GM12878 (cell line): Measurements from ENCODE around the gene FOXG1. TPM values are rescaled to one million over a fixed set of nuclear protein-coding genes. Genes with fewer than 3 reads are reported as not detected.

Source experiments
- ATAC-seq: fragments of 200-7000 bp; cut with Tn5 transposase; 3 replicates; pipeline ENCODE4 v1.9.1; 2020; ENCODE audit warnings: mild to moderate bottlenecking, moderate library complexity
- BruUV-seq: library from RNA; stranded (reverse); fragments of 400-500 nt; replicated peaks from 2 replicates; lab custom pipeline; 2021; lab: Mats Ljungman, UMichigan
- CTCF ChIA-PET: fragments of 300-600 bp; sonication (Branson Sonifier 250); formaldehyde crosslinking; extraction: SDS; loops from one replicate; lab custom pipeline; 2021; ENCODE audit warnings: inconsistent platforms; lab: Yijun Ruan, JAX
- POLR2A ChIA-PET: fragments of 350-600 bp; formaldehyde crosslinking; extraction: SDS; loops from one replicate; lab custom pipeline; 2021; ENCODE audit warnings: inconsistent platforms; lab: Charles Lee
- RAD21 ChIA-PET: fragments of 300-600 bp; sonication (Branson Sonifier 250); formaldehyde crosslinking; loops from one replicate; lab custom pipeline; 2023; ENCODE audit warnings: antibody characterized with exemption; ENCODE audit not compliant: unreplicated experiment; lab: Charles Lee
- SMC1A ChIA-PET: fragments of 300-600 bp; sonication (Branson Sonifier 250); formaldehyde crosslinking; loops from one replicate; lab custom pipeline; 2023; ENCODE audit not compliant: unreplicated experiment, uncharacterized antibody; lab: Charles Lee
- DNase-seq: peaks from one replicate; pipeline ENCODE4 v3.0.0-alpha.2; 2011; ENCODE audit warnings: low read depth, low spot score
- FAIRE-seq: peaks from 3 replicates; lab custom pipeline; 2011; peaks lifted over from hg19 to GRCh38; lab: Jason Lieb, UNC
- H2AFZ ChIP-seq: 2 replicates; pipeline ENCODE4 v1.6.0; 2011; ENCODE audit warnings: low read depth, low read length, control low read depth; ENCODE audit not compliant: control insufficient read depth
- H3K27ac ChIP-seq: 2 replicates; pipeline ENCODE4 v1.5.1; 2011; ENCODE audit warnings: control low read depth; ENCODE audit not compliant: control insufficient read depth, insufficient read depth
- H3K27me3 ChIP-seq, 2 experiments: replicated peaks in 1 of 2; 2 replicates each; pipeline versions ENCODE4 v1.6.0 to v1.6.1; 2011; ENCODE audit warnings: low read length in 1 of 2; ENCODE audit not compliant: control insufficient read depth in 2 of 2, insufficient read depth in 2 of 2
- H3K36me3 ChIP-seq, 2 experiments: 2 replicates each; pipeline ENCODE4 v1.5.1; 2011; ENCODE audit warnings: low read length in 1 of 2; ENCODE audit not compliant: control insufficient read depth in 2 of 2, insufficient read depth in 2 of 2
- H3K4me1 ChIP-seq: 2 replicates; pipeline ENCODE4 v1.6.1; 2011; ENCODE audit warnings: mild to moderate bottlenecking, low read length, moderate library complexity, mixed read lengths; ENCODE audit not compliant: control insufficient read depth, insufficient read depth
- H3K4me2 ChIP-seq: 2 replicates; pipeline ENCODE4 v1.6.0; 2011; ENCODE audit warnings: control low read depth; ENCODE audit not compliant: control insufficient read depth, insufficient read depth
- H3K4me3 ChIP-seq: fragments of 200-600 bp; sonication (generic); 2 replicates; pipeline ENCODE4 v1.5.1; 2016
- H3K79me2 ChIP-seq: 2 replicates; pipeline ENCODE4 v1.6.0; 2011; ENCODE audit warnings: low read length; ENCODE audit not compliant: control insufficient read depth, insufficient read depth
- H3K9ac ChIP-seq: 2 replicates; pipeline ENCODE4 v1.8.0; 2011; ENCODE audit warnings: low read length, control low read depth, mixed read lengths; ENCODE audit not compliant: control insufficient read depth, insufficient read depth
- H3K9me3 ChIP-seq: replicated peaks from 3 replicates; pipeline ENCODE4 v1.5.1; 2011; ENCODE audit warnings: mild to moderate bottlenecking, low read length; ENCODE audit not compliant: control insufficient read depth, insufficient read depth
- H4K20me1 ChIP-seq: 2 replicates; pipeline ENCODE4 v1.6.0; 2011; ENCODE audit not compliant: control insufficient read depth, insufficient read depth
- ATF7 ChIP-seq: fragments of 450-650 bp; IDR thresholded peaks from 2 replicates; pipeline ENCODE4 v1.6.1; 2016; ENCODE audit warnings: low read depth, mild to moderate bottlenecking
- BCL11A ChIP-seq: IDR thresholded peaks from 2 replicates; pipeline ENCODE4 v1.6.1; 2011; ENCODE audit warnings: low read depth, low read length
- HCFC1 ChIP-seq: fragments of 150-350 bp; IDR thresholded peaks from 2 replicates; pipeline ENCODE4 v1.6.1; 2014; ENCODE audit warnings: low read length
- RAD51 ChIP-seq: fragments of 450-650 bp; IDR thresholded peaks from 2 replicates; pipeline ENCODE4 v1.6.1; 2016; ENCODE audit warnings: moderate library complexity, mild to moderate bottlenecking, inconsistent platforms
- RBBP5 ChIP-seq: fragments of 200-600 bp; sonication (generic); conservative IDR thresholded peaks from 2 replicates; pipeline ENCODE4 v1.6.1; 2016
- SPI1 ChIP-seq: IDR thresholded peaks from 2 replicates; pipeline ENCODE4 v1.6.1; 2011; ENCODE audit warnings: low read depth, mild to moderate bottlenecking, low read length, moderate library complexity, borderline replicate concordance; ENCODE audit not compliant: insufficient read depth
- SRF ChIP-seq, 2 experiments: IDR thresholded peaks; 2 replicates each; pipeline ENCODE4 v1.6.1; 2011; ENCODE audit warnings: low read depth in 2 of 2, low read length in 2 of 2, mild to moderate bottlenecking in 1 of 2, moderate library complexity in 1 of 2
- YY1 ChIP-seq: IDR thresholded peaks from 2 replicates; pipeline ENCODE4 v1.6.1; 2011; ENCODE audit warnings: low read depth, mild to moderate bottlenecking, low read length
- ZZZ3 ChIP-seq: IDR thresholded peaks from 2 replicates; pipeline ENCODE4 v1.6.1; 2011; ENCODE audit warnings: low read depth; ENCODE audit not compliant: control insufficient read depth, insufficient read length
- WGBS: methylation state at CpG from one replicate; pipeline ENCODE4 v1.1.6; 2016; ENCODE audit warnings: low lambda C conversion rate; ENCODE audit not compliant: insufficient replicate concordance, insufficient coverage; ENCODE audit errors: missing lambda C conversion rate; 5-methylcytosine and 5-hydroxymethylcytosine counted together
- in situ Hi-C: fragments of 300-500 bp; cut with MboI; formaldehyde crosslinking; loops from 9 replicates; pipeline ENCODE4 v1.14.3; 2018; ENCODE audit warnings: mixed read lengths
- intact Hi-C: fragments of 100-400 bp; cut with micrococcal nuclease; formaldehyde crosslinking; loops from one replicate; pipeline ENCODE4 v1.14.2; 2022; ENCODE audit not compliant: unreplicated experiment
- polyA plus RNA-seq, 11 experiments: library from polyadenylated mRNA; depleted of rRNA in 4 of 11; unstranded in 6 of 11; stranded (reverse) in 5 of 11; fragments of >200 nt; fragmentation: Nextera tagmentation in 4 of 11; fragmentation: Illumina TruSeq in 1 of 11; extraction: Ambion mirVana in 4 of 11; extraction: Trizol in 1 of 11; gene quantifications; 1 replicate in 1 of 11; 2 replicates in 10 of 11; pipeline versions ENCODE4 v1.2.1 to v1.2.3, GENCODE V29; 2011 to 2016; ENCODE audit warnings: inconsistent platforms in 2 of 11, missing spikeins in 2 of 11, low read depth in 1 of 11
- total RNA-seq, 4 experiments: library from RNA; depleted of rRNA in 3 of 4; stranded (reverse); fragments of >200 nt in 3 of 4; fragmentation: Illumina TruSeq in 1 of 4; extraction: Trizol in 1 of 4; gene quantifications; 2 replicates each; pipeline versions ENCODE4 v1.2.1 to v1.2.3, GENCODE V29; 2013 to 2021

FOXG1 gene
- total and polyA plus RNA-seq, 10 of the 15 experiments (the other 5 are each of a cell fraction or from before 2014, with no cell fraction given), result 0.04 to 0.44 (median 0.06) TPM; not detected in 1

- ATAC-seq, result no peak
- no peak overlapping the region for H3K4me3 ChIP-seq
- BruUV-seq, result no TSS peak
- no peak for DNase-seq
- no peak for TF ChIP-seq RBBP5
- no peak for TF ChIP-seq ATF7
- no peak for TF ChIP-seq BCL11A
- no peak for TF ChIP-seq HCFC1
- TF ChIP-seq SPI1, result no peak
- TF ChIP-seq ZZZ3, result no peak
- TF ChIP-seq, all 136 proteins: peak for 0
- Histone ChIP-seq H3K9me3 (peaks cover 2% of the 10 kb centered on the region; the same call in 1 of the 3 replicates), H3K9ac (no peak overlapping the region), H3K27ac (no peak overlapping the region), H3K4me2 (no peak overlapping the region), H2AFZ (no peak overlapping the region), H3K27me3 (peaks cover 0 to 3% of the 10 kb centered on the region in 2 experiments; a peak in 2 of 4 replicates), H4K20me1 (no peaks in the 10 kb centered on the region), H3K36me3 (no peaks in the 10 kb centered on the region), H3K4me1 (no peaks in the 10 kb centered on the region), H3K79me2 (no peaks in the 10 kb centered on the region)
- intact Hi-C loops, result no loop called here
- no peak for FAIRE-seq
- CTCF ChIA-PET, result no interaction called here
- RAD21 ChIA-PET, result no interaction called here
- 48% methylated on average over 25 of the region's 27 CpGs for WGBS
- in situ Hi-C loops, result loop anchor here (25.0 kb wide), 2 partner anchors 447 to 1672 kb away; no protein-coding TSS in a partner anchor
- SMC1A ChIA-PET, result no interaction called here
- POLR2A ChIA-PET, result no interaction called here
These were observed 1.3 kb upstream of the FOXG1 start for GRCh38 chr14:28765169-28765830.

GRCh38 chr14:28765831-28766468, 637 bp upstream of the FOXG1 start:
- no peak for TF ChIP-seq RAD51
- TF ChIP-seq YY1, result no peak
- TF ChIP-seq SRF (IDR thresholded peaks at IDR 0.05; ENCODE audit: low read depth in 2 of 2, low read length in 2 of 2), result no peak
- TF ChIP-seq ZZZ3, result no peak
- Histone ChIP-seq H3K79me2 (no peaks in the 10 kb centered on the region), H3K27ac (no peak overlapping the region), H3K4me3 (no peak overlapping the region), H3K4me2 (no peak overlapping the region), H3K4me1 (no peaks in the 10 kb centered on the region), H3K36me3 (no peaks in the 10 kb centered on the region), H3K9me3 (peaks cover 2% of the 10 kb centered on the region; the same call in 1 of the 3 replicates), H3K27me3 (peaks cover 0 to 3% of the 10 kb centered on the region in 2 experiments; a peak in 2 of 4 replicates), H2AFZ (no peak overlapping the region; the same call in 1 of the 2 replicates), H4K20me1 (no peaks in the 10 kb centered on the region), H3K9ac (no peak overlapping the region)
- POLR2A ChIA-PET, result no interaction called here
- BruUV-seq, result no TSS peak
- no peak for DNase-seq
- 33% methylated on average over 18 of the region's 33 CpGs for WGBS
- no peak for ATAC-seq
- intact Hi-C loops, result no loop called here
- CTCF ChIA-PET, result no interaction called here
- no peak for FAIRE-seq
- RAD21 ChIA-PET, result no interaction called here
- SMC1A ChIA-PET, result no interaction called here
- in situ Hi-C loops, result loop anchor here (25.0 kb wide), 2 partner anchors 446 to 1671 kb away; no protein-coding TSS in a partner anchor
